SK-N-SH treated with all-trans-retinoic acid at 6 μM for 48 hours (cell line): ENCODE data around the gene PERCC1.

ENCODE experiments used
- ATAC-seq: fragments of 200-7000 bp; cut with Tn5 transposase; 3 replicates; pipeline ENCODE4 v1.9.1; 2020; ENCODE audit warnings: mild to moderate bottlenecking, moderate library complexity
- BACH2 ChIP-seq: fragments of 250-450 bp; sonication (Bioruptor Pico); IDR thresholded peaks from 2 replicates; pipeline ENCODE4 v1.9.0; 2021; ENCODE audit warnings: mild to moderate bottlenecking, borderline replicate concordance
- CSDC2 ChIP-seq: fragments of 250-450 bp; sonication (Bioruptor Pico); IDR thresholded peaks from 2 replicates; pipeline ENCODE4 v1.5.0; 2020; ENCODE audit warnings: mild to moderate bottlenecking, moderate library complexity
- GLIS3 ChIP-seq: fragments of 250-450 bp; sonication (Bioruptor Pico); IDR thresholded peaks from 2 replicates; pipeline ENCODE4 v1.5.0; 2020; ENCODE audit warnings: mild to moderate bottlenecking, moderate library complexity
- ISL1 ChIP-seq: fragments of 250-450 bp; sonication (Bioruptor Pico); IDR thresholded peaks from 2 replicates; pipeline ENCODE4 v2.1.2; 2022; ENCODE audit warnings: mild to moderate bottlenecking, moderate library complexity
- SNAI2 ChIP-seq: fragments of 250-450 bp; sonication (Bioruptor Pico); IDR thresholded peaks from 2 replicates; pipeline ENCODE4 v1.5.0; 2020; ENCODE audit warnings: mild to moderate bottlenecking, moderate library complexity
- TSHZ2 ChIP-seq: fragments of 250-450 bp; sonication (Bioruptor Pico); IDR thresholded peaks from 2 replicates; pipeline ENCODE4 v1.5.0; 2020; ENCODE audit warnings: mild to moderate bottlenecking, moderate library complexity
- ZC3H10 ChIP-seq: fragments of 250-450 bp; sonication (Bioruptor Pico); IDR thresholded peaks from 2 replicates; pipeline ENCODE4 v1.5.1; 2021; ENCODE audit warnings: mild to moderate bottlenecking, moderate library complexity
- ZFP30 ChIP-seq: fragments of 450-650 bp; formaldehyde crosslinking; IDR thresholded peaks from 2 replicates; pipeline ENCODE4 v1.5.0; 2022; ENCODE audit warnings: mild to moderate bottlenecking, moderate library complexity
- ZNF565 ChIP-seq: fragments of 450-650 bp; formaldehyde crosslinking; conservative IDR thresholded peaks from 2 replicates; pipeline ENCODE4 v1.5.0; 2020; ENCODE audit warnings: low read depth, mild to moderate bottlenecking, moderate library complexity
- ZNF70 ChIP-seq: fragments of 450-650 bp; formaldehyde crosslinking; IDR thresholded peaks from 2 replicates; pipeline ENCODE4 v1.5.0; 2020; ENCODE audit warnings: mild to moderate bottlenecking, moderate library complexity
- ZNF8 ChIP-seq: fragments of 450-650 bp; formaldehyde crosslinking; IDR thresholded peaks from 2 replicates; pipeline ENCODE4 v1.5.0; 2020; ENCODE audit warnings: mild to moderate bottlenecking, moderate library complexity
- TF ChIP-seq, protein P1 (sequence below): fragments of 250-450 bp; sonication (Bioruptor Pico); IDR thresholded peaks from 2 replicates; pipeline ENCODE4 v1.5.1; 2021; ENCODE audit warnings: mild to moderate bottlenecking, moderate library complexity
- TF ChIP-seq, protein P2 (sequence below): fragments of 250-450 bp; sonication (Bioruptor Pico); IDR thresholded peaks from 2 replicates; pipeline ENCODE4 v1.8.0; 2021; ENCODE audit warnings: low read depth, mild to moderate bottlenecking, moderate library complexity, borderline replicate concordance
- TF ChIP-seq, protein P3 (sequence below): fragments of 250-450 bp; sonication (Bioruptor Pico); IDR thresholded peaks from 2 replicates; pipeline ENCODE4 v1.5.1; 2020; ENCODE audit warnings: low read depth, mild to moderate bottlenecking, moderate library complexity
- TF ChIP-seq, protein P4 (sequence below): fragments of 250-450 bp; sonication (Bioruptor Pico); IDR thresholded peaks from 2 replicates; pipeline ENCODE4 v1.8.0; 2020; ENCODE audit warnings: mild to moderate bottlenecking, moderate library complexity, borderline replicate concordance

Gene PERCC1

GRCh38 chr16:1450218-1450617 lies 19.3 kb downstream of the PERCC1 start:
- TF ChIP-seq ZFP30 (CRISPR knock-in tag) (no peak), SNAI2 (no peak), GLIS3 (CRISPR knock-in tag) (no peak), ZNF8 (CRISPR knock-in tag) (no peak), ZC3H10 (no peak), CSDC2 (CRISPR knock-in tag) (no peak), ZNF565 (CRISPR knock-in tag) (no peak), ZNF70 (CRISPR knock-in tag) (no peak), TSHZ2 (CRISPR knock-in tag) (no peak), ISL1 (no peak)
- TF ChIP-seq, protein P1, sequence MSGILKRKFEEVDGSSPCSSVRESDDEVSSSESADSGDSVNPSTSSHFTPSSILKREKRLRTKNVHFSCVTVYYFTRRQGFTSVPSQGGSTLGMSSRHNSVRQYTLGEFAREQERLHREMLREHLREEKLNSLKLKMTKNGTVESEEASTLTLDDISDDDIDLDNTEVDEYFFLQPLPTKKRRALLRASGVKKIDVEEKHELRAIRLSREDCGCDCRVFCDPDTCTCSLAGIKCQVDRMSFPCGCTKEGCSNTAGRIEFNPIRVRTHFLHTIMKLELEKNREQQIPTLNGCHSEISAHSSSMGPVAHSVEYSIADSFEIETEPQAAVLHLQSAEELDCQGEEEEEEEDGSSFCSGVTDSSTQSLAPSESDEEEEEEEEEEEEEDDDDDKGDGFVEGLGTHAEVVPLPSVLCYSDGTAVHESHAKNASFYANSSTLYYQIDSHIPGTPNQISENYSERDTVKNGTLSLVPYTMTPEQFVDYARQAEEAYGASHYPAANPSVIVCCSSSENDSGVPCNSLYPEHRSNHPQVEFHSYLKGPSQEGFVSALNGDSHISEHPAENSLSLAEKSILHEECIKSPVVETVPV = no peak
- TF ChIP-seq, protein P2, sequence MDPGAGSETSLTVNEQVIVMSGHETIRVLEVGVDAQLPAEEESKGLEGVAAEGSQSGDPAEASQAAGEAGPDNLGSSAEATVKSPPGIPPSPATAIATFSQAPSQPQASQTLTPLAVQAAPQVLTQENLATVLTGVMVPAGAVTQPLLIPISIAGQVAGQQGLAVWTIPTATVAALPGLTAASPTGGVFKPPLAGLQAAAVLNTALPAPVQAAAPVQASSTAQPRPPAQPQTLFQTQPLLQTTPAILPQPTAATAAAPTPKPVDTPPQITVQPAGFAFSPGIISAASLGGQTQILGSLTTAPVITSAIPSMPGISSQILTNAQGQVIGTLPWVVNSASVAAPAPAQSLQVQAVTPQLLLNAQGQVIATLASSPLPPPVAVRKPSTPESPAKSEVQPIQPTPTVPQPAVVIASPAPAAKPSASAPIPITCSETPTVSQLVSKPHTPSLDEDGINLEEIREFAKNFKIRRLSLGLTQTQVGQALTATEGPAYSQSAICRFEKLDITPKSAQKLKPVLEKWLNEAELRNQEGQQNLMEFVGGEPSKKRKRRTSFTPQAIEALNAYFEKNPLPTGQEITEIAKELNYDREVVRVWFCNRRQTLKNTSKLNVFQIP (CRISPR knock-in tag) = no peak
- TF ChIP-seq, protein P3, sequence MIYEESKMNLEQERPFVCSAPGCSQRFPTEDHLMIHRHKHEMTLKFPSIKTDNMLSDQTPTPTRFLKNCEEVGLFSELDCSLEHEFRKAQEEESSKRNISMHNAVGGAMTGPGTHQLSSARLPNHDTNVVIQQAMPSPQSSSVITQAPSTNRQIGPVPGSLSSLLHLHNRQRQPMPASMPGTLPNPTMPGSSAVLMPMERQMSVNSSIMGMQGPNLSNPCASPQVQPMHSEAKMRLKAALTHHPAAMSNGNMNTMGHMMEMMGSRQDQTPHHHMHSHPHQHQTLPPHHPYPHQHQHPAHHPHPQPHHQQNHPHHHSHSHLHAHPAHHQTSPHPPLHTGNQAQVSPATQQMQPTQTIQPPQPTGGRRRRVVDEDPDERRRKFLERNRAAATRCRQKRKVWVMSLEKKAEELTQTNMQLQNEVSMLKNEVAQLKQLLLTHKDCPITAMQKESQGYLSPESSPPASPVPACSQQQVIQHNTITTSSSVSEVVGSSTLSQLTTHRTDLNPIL = no peak
- ATAC-seq = no peak

DNA sequence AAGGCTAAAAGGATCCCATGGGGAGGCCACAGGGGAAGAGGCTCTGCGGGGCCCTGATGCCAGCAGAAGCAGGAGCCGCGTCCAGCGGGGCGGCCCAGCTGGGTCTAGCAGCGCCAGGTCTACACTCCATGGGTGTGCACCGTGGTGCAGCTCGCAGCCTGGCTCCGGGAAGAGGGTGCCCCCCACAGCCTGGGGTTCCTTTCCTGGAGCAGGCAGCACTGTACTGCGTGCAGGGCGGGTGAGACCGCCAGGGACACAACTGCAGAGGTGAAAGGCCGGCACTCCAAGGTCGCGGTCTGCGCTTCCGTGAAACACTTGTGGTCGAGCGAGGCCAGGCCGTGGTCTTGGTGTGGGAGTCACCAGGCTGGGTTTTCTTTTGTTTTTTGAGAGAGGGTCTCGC lies 20.0 kb downstream of the PERCC1 start:
- TF ChIP-seq BACH2 (CRISPR knock-in tag) = no peak
- no peak for TF ChIP-seq TSHZ2 (CRISPR knock-in tag)
- TF ChIP-seq ZC3H10 = no peak
- TF ChIP-seq, protein P2 (CRISPR knock-in tag) = no peak
- TF ChIP-seq ZNF8 (CRISPR knock-in tag) = no peak
- TF ChIP-seq GLIS3 (CRISPR knock-in tag) = no peak
- TF ChIP-seq, protein P3 = no peak
- no peak for TF ChIP-seq ZNF565 (CRISPR knock-in tag)
- TF ChIP-seq, protein P4, sequence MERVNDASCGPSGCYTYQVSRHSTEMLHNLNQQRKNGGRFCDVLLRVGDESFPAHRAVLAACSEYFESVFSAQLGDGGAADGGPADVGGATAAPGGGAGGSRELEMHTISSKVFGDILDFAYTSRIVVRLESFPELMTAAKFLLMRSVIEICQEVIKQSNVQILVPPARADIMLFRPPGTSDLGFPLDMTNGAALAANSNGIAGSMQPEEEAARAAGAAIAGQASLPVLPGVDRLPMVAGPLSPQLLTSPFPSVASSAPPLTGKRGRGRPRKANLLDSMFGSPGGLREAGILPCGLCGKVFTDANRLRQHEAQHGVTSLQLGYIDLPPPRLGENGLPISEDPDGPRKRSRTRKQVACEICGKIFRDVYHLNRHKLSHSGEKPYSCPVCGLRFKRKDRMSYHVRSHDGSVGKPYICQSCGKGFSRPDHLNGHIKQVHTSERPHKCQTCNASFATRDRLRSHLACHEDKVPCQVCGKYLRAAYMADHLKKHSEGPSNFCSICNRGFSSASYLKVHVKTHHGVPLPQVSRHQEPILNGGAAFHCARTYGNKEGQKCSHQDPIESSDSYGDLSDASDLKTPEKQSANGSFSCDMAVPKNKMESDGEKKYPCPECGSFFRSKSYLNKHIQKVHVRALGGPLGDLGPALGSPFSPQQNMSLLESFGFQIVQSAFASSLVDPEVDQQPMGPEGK = no peak
- no peak for TF ChIP-seq SNAI2
- ATAC-seq = no peak
